ENCODE results near the gene ATP8A2. TPM values are rescaled to one million over a fixed set of nuclear protein-coding genes. Genes with fewer than 3 reads are reported as not detected.

Gene ATP8A2
- polyA plus RNA-seq, 1 donor from 2014 or later, result 11.9 TPM

DNA sequence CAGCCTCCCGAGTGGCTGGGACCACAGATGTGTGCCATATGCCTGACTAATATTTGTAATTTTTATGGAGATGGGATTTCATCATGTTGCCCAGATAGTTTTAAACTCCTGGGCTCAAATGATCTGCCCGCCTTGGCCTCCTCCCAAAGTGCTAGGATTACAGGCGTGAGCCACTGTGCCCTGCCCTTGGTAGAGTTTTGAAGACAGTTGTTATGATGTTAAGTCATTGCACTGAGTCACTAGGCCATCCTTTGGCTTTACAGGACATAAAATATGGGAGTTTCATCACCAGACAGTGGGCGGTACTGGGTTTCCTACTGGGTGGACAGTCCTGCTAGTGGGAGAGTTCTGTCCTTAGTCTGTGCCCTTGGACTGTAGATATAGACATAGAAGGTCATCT is 282.5 kb downstream of the ATP8A2 start:
- H3K4me2 ChIP-seq (ENCODE audit: low read length), result no peak overlapping the region
- H3F3A ChIP-seq (ENCODE audit: insufficient read depth, low read length, poor library complexity, severe bottlenecking), result no peaks in the 10 kb centered on the region
- H3K36me3 ChIP-seq (ENCODE audit: insufficient read depth, low read length), result no peaks in the 10 kb centered on the region
- no peaks in the 10 kb centered on the region for H3K9me3 ChIP-seq (ENCODE audit: low read length)
- no peaks in the 10 kb centered on the region for H3K27me3 ChIP-seq (ENCODE audit: insufficient read depth, low read depth, low read length)
- no peak for TF ChIP-seq POLR2AphosphoS5 (IDR thresholded peaks at IDR 0.05)
- TF ChIP-seq SMC3 (conservative IDR thresholded peaks at IDR 0.05; ENCODE audit: poor library complexity), result no peak
- no peak for TF ChIP-seq TAF1 (IDR thresholded peaks at IDR 0.05; ENCODE audit: low read depth)
- no peak for TF ChIP-seq RAD21 (conservative IDR thresholded peaks at IDR 0.05)
- TF ChIP-seq, protein P1, sequence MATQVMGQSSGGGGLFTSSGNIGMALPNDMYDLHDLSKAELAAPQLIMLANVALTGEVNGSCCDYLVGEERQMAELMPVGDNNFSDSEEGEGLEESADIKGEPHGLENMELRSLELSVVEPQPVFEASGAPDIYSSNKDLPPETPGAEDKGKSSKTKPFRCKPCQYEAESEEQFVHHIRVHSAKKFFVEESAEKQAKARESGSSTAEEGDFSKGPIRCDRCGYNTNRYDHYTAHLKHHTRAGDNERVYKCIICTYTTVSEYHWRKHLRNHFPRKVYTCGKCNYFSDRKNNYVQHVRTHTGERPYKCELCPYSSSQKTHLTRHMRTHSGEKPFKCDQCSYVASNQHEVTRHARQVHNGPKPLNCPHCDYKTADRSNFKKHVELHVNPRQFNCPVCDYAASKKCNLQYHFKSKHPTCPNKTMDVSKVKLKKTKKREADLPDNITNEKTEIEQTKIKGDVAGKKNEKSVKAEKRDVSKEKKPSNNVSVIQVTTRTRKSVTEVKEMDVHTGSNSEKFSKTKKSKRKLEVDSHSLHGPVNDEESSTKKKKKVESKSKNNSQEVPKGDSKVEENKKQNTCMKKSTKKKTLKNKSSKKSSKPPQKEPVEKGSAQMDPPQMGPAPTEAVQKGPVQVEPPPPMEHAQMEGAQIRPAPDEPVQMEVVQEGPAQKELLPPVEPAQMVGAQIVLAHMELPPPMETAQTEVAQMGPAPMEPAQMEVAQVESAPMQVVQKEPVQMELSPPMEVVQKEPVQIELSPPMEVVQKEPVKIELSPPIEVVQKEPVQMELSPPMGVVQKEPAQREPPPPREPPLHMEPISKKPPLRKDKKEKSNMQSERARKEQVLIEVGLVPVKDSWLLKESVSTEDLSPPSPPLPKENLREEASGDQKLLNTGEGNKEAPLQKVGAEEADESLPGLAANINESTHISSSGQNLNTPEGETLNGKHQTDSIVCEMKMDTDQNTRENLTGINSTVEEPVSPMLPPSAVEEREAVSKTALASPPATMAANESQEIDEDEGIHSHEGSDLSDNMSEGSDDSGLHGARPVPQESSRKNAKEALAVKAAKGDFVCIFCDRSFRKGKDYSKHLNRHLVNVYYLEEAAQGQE (IDR thresholded peaks at IDR 0.05; ENCODE audit: borderline replicate concordance), result no peak
- TF ChIP-seq, protein P2, sequence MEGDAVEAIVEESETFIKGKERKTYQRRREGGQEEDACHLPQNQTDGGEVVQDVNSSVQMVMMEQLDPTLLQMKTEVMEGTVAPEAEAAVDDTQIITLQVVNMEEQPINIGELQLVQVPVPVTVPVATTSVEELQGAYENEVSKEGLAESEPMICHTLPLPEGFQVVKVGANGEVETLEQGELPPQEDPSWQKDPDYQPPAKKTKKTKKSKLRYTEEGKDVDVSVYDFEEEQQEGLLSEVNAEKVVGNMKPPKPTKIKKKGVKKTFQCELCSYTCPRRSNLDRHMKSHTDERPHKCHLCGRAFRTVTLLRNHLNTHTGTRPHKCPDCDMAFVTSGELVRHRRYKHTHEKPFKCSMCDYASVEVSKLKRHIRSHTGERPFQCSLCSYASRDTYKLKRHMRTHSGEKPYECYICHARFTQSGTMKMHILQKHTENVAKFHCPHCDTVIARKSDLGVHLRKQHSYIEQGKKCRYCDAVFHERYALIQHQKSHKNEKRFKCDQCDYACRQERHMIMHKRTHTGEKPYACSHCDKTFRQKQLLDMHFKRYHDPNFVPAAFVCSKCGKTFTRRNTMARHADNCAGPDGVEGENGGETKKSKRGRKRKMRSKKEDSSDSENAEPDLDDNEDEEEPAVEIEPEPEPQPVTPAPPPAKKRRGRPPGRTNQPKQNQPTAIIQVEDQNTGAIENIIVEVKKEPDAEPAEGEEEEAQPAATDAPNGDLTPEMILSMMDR (IDR thresholded peaks at IDR 0.05; ENCODE audit: poor library complexity, severe bottlenecking), result no peak
- TF ChIP-seq EZH2 (IDR thresholded peaks at IDR 0.05; ENCODE audit: borderline replicate concordance, insufficient read depth, low read length, poor library complexity, severe bottlenecking), result no peak
- TF ChIP-seq EP300 (conservative IDR thresholded peaks at IDR 0.05; ENCODE audit: poor library complexity, severe bottlenecking), result no peak
- TF ChIP-seq MXI1 (conservative IDR thresholded peaks at IDR 0.05; ENCODE audit: poor library complexity, severe bottlenecking), result no peak
- H3K79me2 ChIP-seq (replicated peaks; ENCODE audit: insufficient read depth, low read length), result no peaks in the 10 kb centered on the region
- no peak overlapping the region for H3K9ac ChIP-seq (ENCODE audit: low read length)
- H3K27ac ChIP-seq (ENCODE audit: low read length), result no peak overlapping the region
- no peaks in the 10 kb centered on the region for H3K9me2 ChIP-seq (ENCODE audit: insufficient read depth, low read length)
- no peak overlapping the region for H2AFZ ChIP-seq (ENCODE audit: low read depth, low read length)
- H4K20me1 ChIP-seq (ENCODE audit: insufficient read depth), result no peaks in the 10 kb centered on the region
- H3K4me3 ChIP-seq (ENCODE audit: low read length), result no peak overlapping the region

DNA sequence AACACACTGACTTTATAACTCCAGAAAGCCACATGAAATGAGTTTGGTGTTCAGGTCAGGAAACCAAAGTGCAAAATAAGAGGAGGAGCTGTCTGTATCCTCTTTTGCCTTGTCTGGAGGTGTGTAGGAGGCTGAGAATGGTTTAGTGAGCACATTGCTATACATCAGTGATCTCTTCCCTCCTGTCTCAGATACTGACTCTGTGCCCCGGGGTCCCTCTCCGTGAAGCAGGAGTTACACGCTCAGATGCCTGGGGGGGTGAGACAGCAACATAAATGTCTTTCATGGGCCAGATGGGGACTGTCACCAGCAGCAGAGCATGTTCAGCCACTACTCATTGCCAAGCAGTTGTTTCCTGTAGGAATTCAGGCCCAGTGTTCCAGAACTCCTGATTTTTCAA is 285.4 kb downstream of the ATP8A2 start:
- H3K9me2 ChIP-seq (ENCODE audit: insufficient read depth, low read length), result no peaks in the 10 kb centered on the region
- H3K27ac ChIP-seq (ENCODE audit: low read length), result no peak overlapping the region
- no peaks in the 10 kb centered on the region for H3K27me3 ChIP-seq (ENCODE audit: insufficient read depth, low read depth, low read length)
- H3K9ac ChIP-seq (ENCODE audit: low read length), result no peak overlapping the region
- H4K20me1 ChIP-seq (ENCODE audit: insufficient read depth), result no peaks in the 10 kb centered on the region
- no peaks in the 10 kb centered on the region for H3K9me3 ChIP-seq (ENCODE audit: low read length)
- H3K4me3 ChIP-seq (ENCODE audit: low read length), result no peak overlapping the region
- H3F3A ChIP-seq (ENCODE audit: insufficient read depth, low read length, poor library complexity, severe bottlenecking), result no peaks in the 10 kb centered on the region
- no peak overlapping the region for H3K4me2 ChIP-seq (ENCODE audit: low read length)
- TF ChIP-seq POLR2AphosphoS5 (IDR thresholded peaks at IDR 0.05), result no peak
- TF ChIP-seq, protein P1 (IDR thresholded peaks at IDR 0.05; ENCODE audit: borderline replicate concordance), result no peak
- TF ChIP-seq SMC3 (conservative IDR thresholded peaks at IDR 0.05; ENCODE audit: poor library complexity), result no peak
- TF ChIP-seq RAD21 (conservative IDR thresholded peaks at IDR 0.05), result no peak
- TF ChIP-seq TAF1 (IDR thresholded peaks at IDR 0.05; ENCODE audit: low read depth), result no peak
- TF ChIP-seq, protein P2 (IDR thresholded peaks at IDR 0.05; ENCODE audit: poor library complexity, severe bottlenecking), result no peak
- TF ChIP-seq EP300 (conservative IDR thresholded peaks at IDR 0.05; ENCODE audit: poor library complexity, severe bottlenecking), result no peak
- TF ChIP-seq EZH2 (IDR thresholded peaks at IDR 0.05; ENCODE audit: borderline replicate concordance, insufficient read depth, low read length, poor library complexity, severe bottlenecking), result no peak
- no peak for TF ChIP-seq MXI1 (conservative IDR thresholded peaks at IDR 0.05; ENCODE audit: poor library complexity, severe bottlenecking)
- no peaks in the 10 kb centered on the region for H3K79me2 ChIP-seq (replicated peaks; ENCODE audit: insufficient read depth, low read length)
- no peaks in the 10 kb centered on the region for H3K36me3 ChIP-seq (ENCODE audit: insufficient read depth, low read length)
- H2AFZ ChIP-seq (ENCODE audit: low read depth, low read length), result no peak overlapping the region
